HG03457 (cell line): Measurements from ENCODE around the gene PLAGL1.
"Not testable (repeated sequence)": the region's sequence is repeated elsewhere in the genome, so short reads cannot be mapped to it uniquely, and the experiment has no call there.

Experiments used
- ATAC-seq: cut with Tn5 transposase; IDR thresholded peaks from one replicate; pipeline ENCODE4 v1.9.1; 2021; ENCODE audit warnings: moderate number of reproducible peaks; ENCODE audit not compliant: unreplicated experiment

Gene PLAGL1

DNA sequence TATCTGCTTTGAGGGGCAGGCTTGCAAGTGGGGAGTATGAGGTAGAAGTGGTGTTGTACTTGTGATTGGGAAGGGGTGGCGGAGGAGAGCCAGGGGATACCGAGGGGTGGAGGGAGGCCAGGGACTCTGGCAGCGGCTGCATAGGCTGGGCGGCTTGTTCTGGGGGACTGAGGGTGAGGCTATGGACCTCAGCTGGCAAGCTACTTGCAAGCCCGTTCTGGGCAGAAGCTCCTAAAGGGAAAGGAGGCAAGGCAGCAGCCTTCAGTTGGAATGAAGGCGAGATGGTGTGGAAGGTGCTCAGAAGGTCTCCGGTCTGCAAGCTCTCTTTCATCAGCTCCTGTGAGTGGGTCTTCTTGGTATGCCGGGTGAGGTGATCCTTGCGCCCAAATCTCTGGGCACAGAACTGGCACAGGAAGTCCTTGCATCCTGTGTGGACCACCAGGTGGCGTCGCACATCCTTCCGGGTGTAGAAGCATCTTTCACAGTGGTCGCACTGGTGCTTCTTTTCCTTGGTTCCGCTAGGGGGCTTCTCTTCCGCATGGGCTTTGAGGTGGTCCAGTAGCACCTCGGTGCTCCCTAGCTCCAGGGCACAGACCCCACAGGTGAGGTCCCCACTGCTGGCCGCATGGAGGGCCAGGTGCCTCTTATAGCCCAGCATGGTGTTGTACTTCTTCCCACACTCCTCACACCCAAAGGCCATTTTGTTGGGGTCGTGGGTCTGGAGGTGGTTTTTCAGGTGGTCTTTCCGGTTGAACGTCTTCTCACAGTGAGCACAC is 66.0 kb downstream of the PLAGL1 start:
- no peak for ATAC-seq

- ATAC-seq: peak; percentile 86
Observed at GRCh38 chr6:143940011-143940597, 68.0 kb downstream of the PLAGL1 start.

GRCh38 chr6:143939364-143939763 is 68.7 kb downstream of the PLAGL1 start:
- no peak for ATAC-seq

DNA sequence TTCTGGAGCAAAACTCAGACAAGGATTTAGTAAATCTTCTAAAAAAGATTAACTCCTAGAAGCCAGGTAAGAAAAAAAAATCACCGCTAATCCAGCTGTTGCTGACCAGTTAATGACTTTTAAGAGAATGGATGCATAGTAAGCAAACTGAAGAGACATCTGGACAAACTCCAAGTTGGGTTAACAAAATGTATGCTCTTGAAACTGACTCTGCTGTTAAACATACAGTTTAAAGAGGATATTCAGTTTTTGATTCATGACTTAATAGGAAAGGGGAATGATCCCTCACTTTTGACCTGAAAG is 70.4 kb downstream of the PLAGL1 start:
- ATAC-seq: no peak

DNA sequence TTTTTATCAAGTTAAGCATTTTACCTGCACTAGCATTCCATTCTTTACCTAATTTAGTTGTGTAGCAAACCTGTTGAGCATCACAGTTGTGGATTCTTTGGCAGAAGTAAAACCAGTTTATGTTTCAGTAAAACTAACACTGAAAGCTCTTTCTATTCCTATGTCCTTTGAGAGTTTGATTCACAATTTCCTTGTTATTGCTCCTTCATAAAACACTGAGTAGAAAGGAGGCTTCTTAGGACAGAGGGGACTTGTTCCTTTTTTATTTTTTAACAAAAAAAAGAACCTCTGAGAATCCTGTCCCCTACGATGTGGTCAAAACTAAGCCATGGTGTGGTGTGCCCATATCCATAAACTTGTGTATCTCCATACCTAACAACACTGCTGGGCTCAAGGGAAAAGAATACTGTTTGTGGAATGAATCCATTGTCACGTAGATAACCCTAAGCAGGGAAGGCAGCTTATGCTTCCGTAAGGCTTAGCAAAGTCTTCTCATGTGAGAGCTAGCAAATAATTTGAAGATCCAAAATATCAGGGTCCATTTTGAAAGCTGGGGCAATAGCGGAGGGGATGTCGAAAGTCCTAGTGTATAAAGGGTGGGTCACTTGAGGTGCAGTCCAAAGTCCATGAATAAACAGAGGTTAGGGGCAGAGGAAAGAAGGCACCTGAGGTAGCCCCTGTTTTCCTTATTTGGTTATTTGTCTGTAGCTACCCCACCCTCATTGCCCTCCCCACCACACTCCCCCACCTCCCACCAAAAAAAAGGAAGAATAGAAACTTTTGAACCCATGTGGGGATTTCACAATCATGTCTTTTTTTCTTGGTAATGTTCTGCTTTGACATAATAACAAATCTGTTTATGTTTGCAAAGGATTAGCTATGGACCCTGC is 71.0 kb downstream of the PLAGL1 start:
- ATAC-seq: no peak

GRCh38 chr6:143936347-143936746 is 71.7 kb downstream of the PLAGL1 start:
- ATAC-seq: no peak

DNA sequence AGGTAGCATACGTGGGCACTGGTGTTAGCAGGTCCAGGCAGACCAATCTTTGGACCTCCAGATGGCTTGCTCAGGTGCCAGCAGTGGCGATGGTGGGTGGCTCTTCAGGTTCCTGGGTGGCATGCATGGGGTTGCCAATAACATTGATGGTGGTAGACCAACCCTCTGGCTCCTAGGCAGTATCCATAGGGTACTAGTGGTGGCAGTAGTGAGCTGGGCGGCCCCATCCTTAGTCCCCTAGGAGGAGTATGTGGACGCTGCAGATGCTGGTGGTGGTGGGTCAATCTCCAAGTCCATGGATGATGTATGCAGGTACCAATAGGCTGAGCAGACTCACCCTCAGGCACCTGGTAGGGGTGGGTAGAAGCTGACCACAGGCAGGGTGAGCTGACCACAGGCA is 73.2 kb downstream of the PLAGL1 start:
- ATAC-seq: no peak

DNA sequence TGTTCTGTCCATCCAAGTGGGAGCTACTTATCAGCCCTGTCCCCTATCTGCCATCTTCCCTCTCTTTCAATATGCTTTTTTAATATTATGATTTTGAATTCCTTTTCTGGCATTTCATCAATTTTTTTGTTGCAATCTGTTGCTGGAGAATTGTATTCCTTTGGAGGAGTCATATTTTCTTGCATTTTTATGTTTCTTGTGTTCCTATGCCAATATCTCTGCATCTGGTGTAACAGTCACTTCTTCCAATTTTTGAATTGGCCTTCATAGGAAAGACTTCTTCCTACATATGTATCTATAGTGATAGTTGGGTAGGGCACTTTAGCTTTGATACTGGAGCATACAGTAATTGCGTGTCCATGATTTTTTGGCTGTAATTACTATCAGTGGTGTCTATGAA is 73.7 kb downstream of the PLAGL1 start:
- ATAC-seq: no peak

DNA sequence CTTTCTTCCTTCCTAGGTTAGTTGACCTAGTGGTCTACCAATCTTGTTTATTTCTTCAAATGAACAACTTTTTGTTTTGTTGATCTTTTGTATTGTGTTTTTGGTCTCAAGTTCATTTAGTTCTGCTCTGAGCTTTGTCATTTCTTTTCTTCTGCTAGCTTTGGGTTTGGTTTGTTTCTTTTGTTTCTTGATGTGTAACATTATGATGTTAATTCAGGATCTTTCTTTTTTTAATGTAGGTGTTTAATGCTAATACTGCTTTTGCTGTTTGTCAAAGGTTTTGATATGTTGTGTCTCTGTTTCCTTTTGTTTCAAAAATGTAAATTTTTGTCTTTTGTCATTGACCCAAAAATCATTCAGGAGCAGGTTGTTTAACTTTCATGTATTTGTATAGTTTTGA is 78.1 kb downstream of the PLAGL1 start:
- no peak for ATAC-seq

GRCh38 chr6:143928853-143929252 is 79.2 kb downstream of the PLAGL1 start:
- no peak for ATAC-seq

DNA sequence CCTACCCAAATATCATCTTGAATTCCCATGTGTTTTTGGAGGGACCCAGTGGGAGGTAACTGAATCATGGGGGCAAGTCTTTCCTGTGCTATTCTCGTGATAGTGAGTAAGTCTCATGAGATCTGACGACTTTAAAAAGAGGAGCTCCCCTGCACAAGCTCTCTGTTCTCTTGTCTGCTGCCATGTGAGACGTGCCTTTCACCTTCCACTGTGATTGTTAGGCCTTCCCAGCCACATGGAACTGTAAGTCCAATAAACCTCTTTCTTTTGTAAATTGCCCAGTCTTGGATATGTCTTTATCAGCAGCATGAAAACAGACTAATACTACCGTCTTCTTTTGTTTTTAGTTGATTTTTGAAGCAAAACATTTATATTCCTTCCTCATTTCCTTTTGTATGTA is 91.0 kb downstream of the PLAGL1 start:
- ATAC-seq: not testable (repeated sequence)

DNA sequence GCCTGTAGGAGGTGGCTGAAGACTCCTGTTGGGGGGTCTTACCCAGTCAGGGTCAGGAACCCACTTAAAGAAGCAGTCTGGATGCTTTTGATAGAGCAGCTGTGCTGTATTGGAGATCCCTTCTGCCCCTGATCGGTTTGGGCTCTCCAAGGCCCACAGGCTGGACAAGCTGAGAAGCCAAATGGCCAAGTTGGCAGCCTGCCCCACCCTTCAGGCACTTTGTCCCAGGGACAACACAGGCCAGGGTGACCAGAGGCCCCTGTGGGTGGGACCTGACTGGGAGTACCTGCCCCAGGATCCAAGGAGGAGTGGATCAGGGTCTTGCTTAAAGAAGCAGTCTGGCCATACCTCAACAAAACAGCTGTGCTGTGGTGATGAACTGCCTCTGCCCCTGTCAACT is 95.4 kb downstream of the PLAGL1 start:
- ATAC-seq: no peak

DNA sequence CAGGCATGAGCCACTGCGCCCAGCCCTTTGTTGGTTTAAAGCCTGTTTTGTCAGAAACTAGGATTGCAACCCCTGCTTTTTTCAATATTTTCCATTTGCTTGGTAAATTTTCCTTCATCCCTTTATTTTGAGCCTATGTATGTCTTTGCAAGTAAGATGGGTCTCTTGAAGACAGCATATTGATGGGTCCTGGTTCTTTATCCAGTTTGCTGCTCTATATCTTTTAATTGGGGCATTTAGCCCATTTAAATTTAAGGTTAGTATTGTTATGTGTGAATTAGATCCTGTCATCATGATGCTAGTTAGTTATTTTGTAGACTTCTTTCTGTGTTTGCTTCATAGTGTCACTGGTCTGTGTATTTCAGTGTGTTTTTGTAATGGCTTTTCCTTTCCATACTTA is 97.0 kb downstream of the PLAGL1 start:
- no peak for ATAC-seq

- no peak for ATAC-seq
Observed at GRCh38 chr6:143902827-143903226, 105.2 kb downstream of the PLAGL1 start.

GRCh38 chr6:143901885-143902750 is 105.9 kb downstream of the PLAGL1 start:
- ATAC-seq: peak; percentile 98

DNA sequence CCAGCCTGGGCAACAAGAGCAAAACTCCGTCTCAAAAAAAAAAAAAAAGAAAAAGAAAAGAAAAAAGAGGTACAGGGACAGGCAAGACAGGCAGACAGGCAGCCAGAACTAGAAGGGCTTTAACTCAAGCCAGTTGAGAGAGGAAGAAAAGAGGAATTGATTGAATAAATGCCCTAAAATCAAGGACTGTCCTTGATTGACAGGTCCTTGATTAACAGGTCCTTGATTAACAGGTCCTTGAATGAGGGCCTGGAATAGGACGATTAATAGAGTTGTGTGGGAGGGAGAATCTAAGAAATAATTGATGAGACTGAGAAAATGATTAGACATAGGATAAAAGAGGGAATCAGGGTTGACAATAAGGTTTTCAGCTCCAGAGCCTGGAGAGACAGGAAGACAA is 107.7 kb downstream of the PLAGL1 start:
- ATAC-seq: no peak

- ATAC-seq: no peak
Observed at GRCh38 chr6:143896126-143896860, 111.8 kb downstream of the PLAGL1 start.

- no peak for ATAC-seq
Observed at GRCh38 chr6:143894655-143895054, 113.4 kb downstream of the PLAGL1 start.
